Right lobe of liver (tissue), 4 donors: ENCODE data around the gene CCNB1.

Experiments
- POLR2A ChIP-seq: fragments of 450-650 bp; IDR thresholded peaks from one replicate; pipeline ENCODE4 v1.6.1; 2017; ENCODE audit warnings: antibody characterized with exemption, mild to moderate bottlenecking
- TF ChIP-seq, protein P1 (sequence below), 4 donors: fragments of 200-600 bp in 3 of 4; fragments of 450-650 bp in 1 of 4; IDR thresholded peaks; one replicate each; pipeline versions ENCODE4 v1.5.1 to v1.8.0; 2016 to 2022; ENCODE audit warnings: antibody characterized with exemption in 4 of 4, mild to moderate bottlenecking in 2 of 4
- donor health status: DM: no; HTN: no; CAD: no.
- donor health status: DM: no; HTN: no; CAD: no.
- donor health status: DM: no; HTN: yes; CAD: no.

- TF ChIP-seq, protein P1, sequence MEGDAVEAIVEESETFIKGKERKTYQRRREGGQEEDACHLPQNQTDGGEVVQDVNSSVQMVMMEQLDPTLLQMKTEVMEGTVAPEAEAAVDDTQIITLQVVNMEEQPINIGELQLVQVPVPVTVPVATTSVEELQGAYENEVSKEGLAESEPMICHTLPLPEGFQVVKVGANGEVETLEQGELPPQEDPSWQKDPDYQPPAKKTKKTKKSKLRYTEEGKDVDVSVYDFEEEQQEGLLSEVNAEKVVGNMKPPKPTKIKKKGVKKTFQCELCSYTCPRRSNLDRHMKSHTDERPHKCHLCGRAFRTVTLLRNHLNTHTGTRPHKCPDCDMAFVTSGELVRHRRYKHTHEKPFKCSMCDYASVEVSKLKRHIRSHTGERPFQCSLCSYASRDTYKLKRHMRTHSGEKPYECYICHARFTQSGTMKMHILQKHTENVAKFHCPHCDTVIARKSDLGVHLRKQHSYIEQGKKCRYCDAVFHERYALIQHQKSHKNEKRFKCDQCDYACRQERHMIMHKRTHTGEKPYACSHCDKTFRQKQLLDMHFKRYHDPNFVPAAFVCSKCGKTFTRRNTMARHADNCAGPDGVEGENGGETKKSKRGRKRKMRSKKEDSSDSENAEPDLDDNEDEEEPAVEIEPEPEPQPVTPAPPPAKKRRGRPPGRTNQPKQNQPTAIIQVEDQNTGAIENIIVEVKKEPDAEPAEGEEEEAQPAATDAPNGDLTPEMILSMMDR (IDR thresholded peaks at IDR 0.05) = no peak
- no peak for TF ChIP-seq POLR2A
Observed at GRCh38 chr5:69134126-69134525, 32.8 kb upstream of the CCNB1 start.
